Activated CD8-positive, alpha-beta T cell treated with anti-CD3 and anti-CD28 coated beads, Interleukin-2, amount 10 ng/mL, durations not matched to agents 7 days and 5 days (primary cell): ENCODE data around the gene CDC42SE1. TPM values are rescaled to one million over a fixed set of nuclear protein-coding genes. Genes with fewer than 3 reads are reported as not detected.

Experiments used
- ATAC-seq: fragments of 150-1000 bp; cut with Tn5 transposase; one replicate; pipeline ENCODE4 v1.10.0; 2021; ENCODE audit warnings: moderate library complexity
- CTCF ChIA-PET: fragments of 350-600 bp; sonication (Branson Sonifier 250); formaldehyde crosslinking; loops from one replicate; lab custom pipeline; 2021; ENCODE audit warnings: antibody characterized with exemption; lab: Charles Lee
- POLR2A ChIA-PET: fragments of 350-600 bp; sonication (Branson Sonifier 250); formaldehyde crosslinking; loops from one replicate; lab custom pipeline; 2021; ENCODE audit warnings: antibody characterized with exemption; lab: Charles Lee
- DNase-seq: peaks from one replicate; pipeline ENCODE4 v3.0.0-alpha.2; 2020
- H3K27ac Mint-ChIP-seq: one replicate; pipeline ENCODE4 v1.8.0; 2021; ENCODE audit warnings: mild to moderate bottlenecking, mixed read lengths
- H3K27me3 Mint-ChIP-seq: one replicate; pipeline ENCODE4 v1.8.0; 2021; ENCODE audit warnings: low read depth, mixed read lengths
- H3K36me3 Mint-ChIP-seq: one replicate; pipeline ENCODE4 v1.8.0; 2021; ENCODE audit warnings: low read depth, mixed read lengths
- H3K4me1 Mint-ChIP-seq: one replicate; pipeline ENCODE4 v1.8.0; 2021; ENCODE audit warnings: low read depth, mixed read lengths
- H3K4me3 Mint-ChIP-seq: one replicate; pipeline ENCODE4 v1.8.0; 2021; ENCODE audit warnings: mild to moderate bottlenecking, mixed read lengths
- H3K9me3 Mint-ChIP-seq: one replicate; pipeline ENCODE4 v1.8.0; 2022; ENCODE audit warnings: mixed read lengths; ENCODE audit not compliant: insufficient read depth
- total RNA-seq, 2 experiments: library from RNA; stranded (reverse); gene quantifications; one replicate each; pipeline ENCODE4 v1.2.3, GENCODE V29; 2021

CDC42SE1 gene
- total RNA-seq, 2 experiments from 2014 or later = 238 to 245 TPM

DNA sequence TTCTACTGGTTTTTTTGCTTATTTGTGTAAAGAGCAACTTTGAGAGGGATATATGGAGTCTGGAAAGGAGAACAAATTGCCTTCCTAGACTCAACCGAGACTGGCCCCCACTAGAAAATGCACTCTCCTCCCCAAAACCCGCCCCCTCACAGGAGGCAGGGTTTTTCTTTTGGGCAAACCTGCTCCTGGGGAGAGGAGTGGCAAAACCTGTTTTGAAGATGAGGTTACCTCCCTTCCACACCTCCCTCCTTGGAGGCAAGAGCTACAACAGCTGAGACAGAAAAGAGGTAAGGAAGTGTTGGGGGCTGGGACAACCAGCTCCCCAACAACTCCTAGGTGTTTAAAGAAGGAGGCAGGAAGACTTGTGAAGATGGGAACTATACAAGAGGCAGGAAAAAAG lies 23.1 kb downstream of the CDC42SE1 start, which contains the start of gene BNIPL:
TSS of gene BNIPL (plus strand) at position 231 of the 400 bp plus-strand sequence. CDS start at position 371, 140 bp downstream.
- ATAC-seq (no peak), DNase-seq (no peak)
- H3K4me3 Mint-ChIP-seq = no peak within 1 kb of the TSS
- CTCF ChIA-PET = interaction anchor here (1.6 kb wide), 1 partner anchor 12 kb away, joined by 8 read pairs; no protein-coding TSS in a partner anchor
- POLR2A ChIA-PET = interaction anchor here (0.8 kb wide), 1 partner anchor 120 kb away, joined by 3 read pairs; the partner anchor contains the start of gene TNFAIP8L2
- no peaks in the 10 kb centered on the region for H3K27me3 Mint-ChIP-seq
- H3K36me3 Mint-ChIP-seq = peaks cover 6% of the 10 kb centered on the region
- no peaks in the 10 kb centered on the region for H3K4me1 Mint-ChIP-seq
- no peak within 1 kb of the TSS for H3K27ac Mint-ChIP-seq
- no peaks in the 10 kb centered on the region for H3K9me3 Mint-ChIP-seq

DNA sequence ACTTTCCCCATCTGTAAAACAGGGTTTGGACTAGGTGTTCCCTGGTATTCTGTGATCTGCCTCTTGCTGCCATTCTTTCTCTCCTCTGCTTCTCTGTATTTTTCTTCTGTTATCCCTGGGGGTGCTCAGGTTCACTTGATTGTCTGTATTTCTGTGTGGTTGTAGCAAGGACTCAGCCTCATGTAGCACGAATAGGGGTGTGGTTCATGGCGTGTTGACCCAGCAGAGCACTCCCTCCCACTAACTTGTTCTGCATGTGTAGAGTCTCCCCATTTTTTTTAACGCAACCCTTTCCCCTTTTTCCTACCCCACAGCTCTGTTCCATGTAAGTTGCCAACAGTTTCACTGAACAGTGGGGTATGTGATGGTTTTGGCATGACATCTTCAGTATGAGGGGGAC lies 24.3 kb downstream of the CDC42SE1 start:
- DNase-seq (no peak), ATAC-seq (no peak)
- POLR2A ChIA-PET = no interaction called here
- Mint-ChIP-seq H3K4me3 (no peak overlapping the region), H3K9me3 (no peaks in the 10 kb centered on the region), H3K27ac (no peak overlapping the region), H3K4me1 (no peaks in the 10 kb centered on the region), H3K36me3 (peaks cover 8% of the 10 kb centered on the region), H3K27me3 (no peaks in the 10 kb centered on the region)
- CTCF ChIA-PET = interaction anchor here (1.0 to 2.9 kb wide), 3 partner anchors 10 to 23 kb away, joined by 3 to 13 read pairs (median 4); no protein-coding TSS in a partner anchor

DNA sequence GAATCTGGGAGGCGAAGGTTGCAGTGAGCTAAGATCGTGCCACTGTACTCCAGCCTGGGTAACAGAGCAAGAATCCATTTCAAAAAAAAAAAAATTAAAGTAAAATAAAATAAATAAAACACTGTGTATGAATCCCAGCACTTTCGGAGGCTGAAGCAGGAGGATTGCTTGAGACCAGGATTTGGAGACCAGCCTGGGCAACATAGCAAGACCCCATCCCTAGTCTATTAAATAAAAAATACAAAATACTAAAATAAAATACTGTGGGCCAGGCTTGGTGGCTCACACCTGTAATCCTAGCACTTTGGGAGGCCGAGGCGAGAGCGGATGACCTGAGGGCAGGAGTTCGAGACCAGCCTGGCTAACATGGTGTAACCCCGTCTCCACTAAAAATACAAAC lies 27.3 kb downstream of the CDC42SE1 start:
- peaks cover 24% of the 10 kb centered on the region for H3K36me3 Mint-ChIP-seq
- POLR2A ChIA-PET = no interaction called here
- no peak overlapping the region for H3K4me3 Mint-ChIP-seq

DNA sequence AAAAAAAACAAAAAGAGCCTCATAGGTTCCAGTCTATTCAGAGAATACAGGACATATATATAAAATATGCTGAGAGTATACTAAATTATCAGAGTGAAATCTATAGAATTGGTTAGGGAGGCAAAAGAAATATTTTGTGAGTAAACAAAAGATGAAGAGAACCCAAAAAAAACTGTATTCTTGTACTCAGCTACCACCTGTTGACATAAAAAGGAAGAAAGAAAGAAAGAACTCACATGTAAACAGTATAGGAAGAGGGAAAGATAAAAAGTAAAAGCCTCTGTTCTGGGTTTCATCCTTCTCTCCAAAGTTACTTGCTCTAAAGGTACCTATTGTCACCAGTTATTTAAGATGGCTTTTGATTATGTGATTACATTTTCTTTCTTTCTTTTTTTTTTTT lies 33.0 kb downstream of the CDC42SE1 start:
- CTCF ChIA-PET = interaction anchor here (3.4 to 4.0 kb wide), 3 partner anchors 21 to 130 kb away, joined by 31 to 60 read pairs (median 52); partner anchors contain the start of genes C1orf56 and TNFAIP8L2
- no peak overlapping the region for H3K4me3 Mint-ChIP-seq
- POLR2A ChIA-PET = no interaction called here
- H3K27me3 Mint-ChIP-seq = no peaks in the 10 kb centered on the region
- H3K36me3 Mint-ChIP-seq = peaks cover 28% of the 10 kb centered on the region
- no peaks in the 10 kb centered on the region for H3K9me3 Mint-ChIP-seq
- ATAC-seq (no peak), DNase-seq (no peak)
- peaks cover 7% of the 10 kb centered on the region for H3K4me1 Mint-ChIP-seq
- no peak overlapping the region for H3K27ac Mint-ChIP-seq

More for the DNA sequence above, 27.3 kb downstream of the CDC42SE1 start:
- CTCF ChIA-PET = interaction anchor here (1.6 kb wide), 1 partner anchor 16 kb away, joined by 5 read pairs; the partner anchor contains the start of gene C1orf56
- no peaks in the 10 kb centered on the region for H3K4me1 Mint-ChIP-seq
- no peak overlapping the region for H3K27ac Mint-ChIP-seq
- ATAC-seq (no peak), DNase-seq (no peak)
- H3K27me3 Mint-ChIP-seq = no peaks in the 10 kb centered on the region
- H3K9me3 Mint-ChIP-seq = no peaks in the 10 kb centered on the region

DNA sequence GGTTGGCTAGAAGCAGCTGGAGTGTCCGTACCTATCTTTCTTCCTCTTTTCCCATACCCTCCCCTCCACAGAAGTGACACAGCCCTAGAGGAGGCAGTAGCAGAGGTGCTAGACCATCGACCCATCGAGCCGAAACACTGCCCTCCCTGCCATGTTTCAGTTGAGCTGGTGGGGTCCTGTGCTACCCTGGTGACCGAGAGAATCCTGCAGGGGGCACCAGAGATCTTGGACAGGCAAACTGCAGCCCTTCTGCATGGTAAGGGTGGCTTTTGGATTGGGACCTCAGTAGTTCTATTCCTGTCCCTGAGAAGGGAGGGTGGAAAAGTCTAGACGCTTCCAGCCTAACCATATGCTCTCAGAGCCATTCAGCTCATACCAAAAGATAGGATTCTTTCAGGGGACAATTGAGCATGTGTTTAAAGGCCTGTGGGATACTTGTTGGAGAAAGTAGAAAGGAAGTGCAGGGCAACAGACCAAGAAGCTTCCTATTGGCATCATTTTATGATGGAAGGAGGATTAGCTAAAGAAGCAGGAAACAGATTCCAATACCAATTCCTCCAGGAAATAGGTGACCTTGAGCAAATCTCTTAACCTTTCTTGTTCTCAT lies 34.8 kb downstream of the CDC42SE1 start:
- ATAC-seq (peak; percentile 100), DNase-seq (peak; percentile 92)
- H3K27ac Mint-ChIP-seq = peak overlapping the region; percentile 74
- CTCF ChIA-PET = interaction anchor here (0.6 to 4.0 kb wide), 37 partner anchors 10 to 227 kb away, joined by 3 to 60 read pairs (median 5); partner anchors contain the start of genes BNIPL, C1orf56, CDC42SE1 and GABPB2
- no peaks in the 10 kb centered on the region for H3K9me3 Mint-ChIP-seq
- peaks cover 24% of the 10 kb centered on the region for H3K36me3 Mint-ChIP-seq
- POLR2A ChIA-PET = interaction anchor here (0.6 to 0.9 kb wide), 3 partner anchors 33 to 132 kb away, joined by 3 read pairs; partner anchors contain the start of genes CDC42SE1 and TNFAIP8L2
- H3K4me1 Mint-ChIP-seq = peaks cover 7% of the 10 kb centered on the region
- no peaks in the 10 kb centered on the region for H3K27me3 Mint-ChIP-seq
- peak overlapping the region; percentile 45 for H3K4me3 Mint-ChIP-seq

DNA sequence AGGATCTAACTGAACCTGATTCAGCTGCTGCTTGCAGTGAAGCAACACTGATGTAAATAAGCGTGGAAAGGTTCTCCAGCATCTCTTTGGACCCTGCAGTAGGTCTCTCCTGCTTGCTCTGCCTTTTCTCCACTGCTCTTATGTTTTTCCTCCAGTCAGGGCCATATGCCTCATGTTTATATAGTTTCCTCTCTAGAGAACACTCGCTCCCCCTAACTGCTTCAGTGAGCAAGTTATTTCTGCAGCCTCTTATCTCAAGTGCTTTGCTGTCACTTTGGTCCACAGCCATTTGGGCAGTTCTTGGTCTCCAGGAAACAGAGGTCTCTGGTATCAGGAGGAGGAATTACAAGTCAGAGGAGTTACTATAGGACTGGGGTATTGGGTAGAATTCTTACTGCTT lies 45.9 kb downstream of the CDC42SE1 start:
- Mint-ChIP-seq H3K27me3 (no peaks in the 10 kb centered on the region), H3K9me3 (no peaks in the 10 kb centered on the region), H3K27ac (no peak overlapping the region), H3K4me1 (peaks cover 30% of the 10 kb centered on the region), H3K4me3 (no peak overlapping the region), H3K36me3 (peaks cover 4% of the 10 kb centered on the region)
- ChIA-PET CTCF (no interaction called here), POLR2A (no interaction called here)
- ATAC-seq (no peak), DNase-seq (no peak)

DNA sequence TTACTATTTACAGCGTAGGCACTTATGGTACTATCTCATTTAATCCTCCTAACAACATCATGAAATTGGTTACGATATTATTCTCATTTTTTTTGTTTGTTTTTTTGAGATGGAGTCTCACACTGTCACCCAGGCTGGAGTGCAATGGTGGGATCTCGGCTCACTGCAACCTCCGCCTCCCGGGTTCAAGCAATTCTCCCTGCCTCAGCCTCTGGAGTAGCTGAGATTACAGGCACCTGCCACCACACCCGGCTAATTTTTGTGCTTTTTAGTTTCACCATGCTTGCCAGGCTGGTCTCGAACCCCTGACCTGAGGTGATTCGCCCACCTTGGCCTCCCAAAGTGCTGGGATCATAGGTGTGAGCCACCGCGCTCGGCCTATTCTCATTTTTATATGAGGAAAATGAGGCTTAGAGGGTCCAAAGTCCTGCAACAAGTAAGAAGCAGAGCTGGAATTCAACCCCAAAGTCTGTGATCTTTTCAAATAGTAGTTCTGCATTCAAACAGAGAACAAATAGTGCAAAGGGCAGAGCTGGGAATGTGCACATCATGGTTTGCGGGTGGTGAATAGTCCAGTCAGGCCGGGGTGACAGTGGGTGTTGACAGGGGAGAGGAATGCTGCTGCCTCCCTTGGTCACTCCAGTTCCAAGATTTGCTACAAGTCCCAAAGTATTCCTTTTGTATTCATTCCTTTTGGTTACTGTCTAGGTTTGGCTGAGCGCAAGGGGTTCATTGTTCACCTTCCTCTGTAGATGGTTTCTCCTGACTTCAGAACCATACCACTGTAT lies 46.5 kb downstream of the CDC42SE1 start:
- ATAC-seq (no peak), DNase-seq (no peak)
- Mint-ChIP-seq H3K27me3 (no peaks in the 10 kb centered on the region), H3K9me3 (no peaks in the 10 kb centered on the region), H3K27ac (no peak overlapping the region), H3K36me3 (peaks cover 3% of the 10 kb centered on the region), H3K4me3 (no peak overlapping the region), H3K4me1 (peaks cover 35% of the 10 kb centered on the region)
- ChIA-PET CTCF (interaction anchor here (1.0 to 1.9 kb wide), 4 partner anchors 12 to 144 kb away, joined by 3 to 6 read pairs (median 4); partner anchors contain the start of gene TNFAIP8L2), POLR2A (no interaction called here)

DNA sequence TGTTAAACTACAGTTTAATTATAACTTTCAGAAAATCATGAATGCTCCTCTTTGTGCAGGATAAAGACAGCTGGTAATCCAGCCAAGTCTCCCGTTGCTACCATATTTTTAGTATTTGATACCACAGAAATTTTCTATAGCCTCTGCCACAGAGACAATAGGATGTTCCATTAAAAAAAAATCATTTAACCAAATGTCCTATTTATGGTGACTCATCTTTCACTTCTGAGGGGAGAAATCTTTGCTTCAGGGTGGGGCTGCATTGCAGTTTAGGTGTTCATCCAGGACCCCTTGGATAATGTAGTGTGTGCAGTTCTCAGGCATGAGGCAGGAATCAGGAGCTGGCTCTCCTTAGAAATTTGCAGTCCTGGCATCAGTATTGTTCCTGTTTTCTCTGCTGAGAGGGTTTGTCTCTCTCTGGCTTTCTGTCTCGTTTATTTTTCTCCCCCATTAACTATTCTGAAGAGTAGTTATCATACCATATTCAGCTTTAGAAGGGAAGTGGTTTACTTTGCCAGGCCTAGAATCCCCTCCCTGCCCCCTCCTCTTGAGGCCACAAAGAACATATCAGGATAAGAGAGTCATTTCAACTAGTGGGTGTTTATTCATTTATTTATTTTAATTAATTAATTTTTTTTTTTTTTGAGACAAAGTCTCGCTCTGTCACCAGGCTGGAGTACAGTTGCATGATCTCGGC lies 48.1 kb downstream of the CDC42SE1 start:
- no peak overlapping the region for H3K4me3 Mint-ChIP-seq
- peaks cover 3% of the 10 kb centered on the region for H3K36me3 Mint-ChIP-seq
- H3K9me3 Mint-ChIP-seq = no peaks in the 10 kb centered on the region
- DNase-seq (no peak), ATAC-seq (no peak)
- no peaks in the 10 kb centered on the region for H3K27me3 Mint-ChIP-seq
- H3K27ac Mint-ChIP-seq = peak overlapping the region; percentile 69
- ChIA-PET CTCF (interaction anchor here (0.5 to 1.9 kb wide), 7 partner anchors 12 to 331 kb away, joined by 3 to 6 read pairs (median 4); partner anchors contain the start of genes C1orf56, CDC42SE1 and TNFAIP8L2), POLR2A (interaction anchor here (1.1 kb wide), 1 partner anchor 13 kb away, joined by 3 read pairs; no protein-coding TSS in a partner anchor)
- H3K4me1 Mint-ChIP-seq = peaks cover 50% of the 10 kb centered on the region

DNA sequence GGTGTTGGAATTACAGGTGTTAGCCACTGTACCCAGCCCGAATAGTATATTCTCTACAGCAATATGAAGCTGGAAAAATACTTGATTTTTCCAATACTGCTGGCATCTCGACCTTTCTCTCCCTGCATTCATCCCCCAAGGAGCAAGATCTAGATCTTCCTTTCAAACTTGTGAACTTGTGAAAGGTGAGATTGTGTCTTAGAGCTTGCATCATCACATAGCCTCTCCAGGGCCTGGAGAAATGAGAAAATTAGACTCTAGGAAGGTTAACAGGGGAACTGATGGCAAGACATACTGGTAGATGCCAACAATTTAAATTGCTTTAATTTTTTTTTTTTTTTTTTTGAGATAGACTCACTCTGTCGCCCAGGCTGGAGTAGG lies 49.1 kb downstream of the CDC42SE1 start:
- H3K36me3 Mint-ChIP-seq = peaks cover 3% of the 10 kb centered on the region
- ATAC-seq = no peak
- H3K27ac Mint-ChIP-seq = no peak overlapping the region
- no peaks in the 10 kb centered on the region for H3K27me3 Mint-ChIP-seq
- no peak overlapping the region for H3K4me3 Mint-ChIP-seq
- ChIA-PET POLR2A (no interaction called here), CTCF (interaction anchor here (1.0 to 1.5 kb wide), 3 partner anchors 14 to 38 kb away, joined by 4 to 5 read pairs (median 4); partner anchors contain the start of gene C1orf56)
- DNase-seq = no peak
- H3K9me3 Mint-ChIP-seq = no peaks in the 10 kb centered on the region
- peaks cover 60% of the 10 kb centered on the region for H3K4me1 Mint-ChIP-seq

DNA sequence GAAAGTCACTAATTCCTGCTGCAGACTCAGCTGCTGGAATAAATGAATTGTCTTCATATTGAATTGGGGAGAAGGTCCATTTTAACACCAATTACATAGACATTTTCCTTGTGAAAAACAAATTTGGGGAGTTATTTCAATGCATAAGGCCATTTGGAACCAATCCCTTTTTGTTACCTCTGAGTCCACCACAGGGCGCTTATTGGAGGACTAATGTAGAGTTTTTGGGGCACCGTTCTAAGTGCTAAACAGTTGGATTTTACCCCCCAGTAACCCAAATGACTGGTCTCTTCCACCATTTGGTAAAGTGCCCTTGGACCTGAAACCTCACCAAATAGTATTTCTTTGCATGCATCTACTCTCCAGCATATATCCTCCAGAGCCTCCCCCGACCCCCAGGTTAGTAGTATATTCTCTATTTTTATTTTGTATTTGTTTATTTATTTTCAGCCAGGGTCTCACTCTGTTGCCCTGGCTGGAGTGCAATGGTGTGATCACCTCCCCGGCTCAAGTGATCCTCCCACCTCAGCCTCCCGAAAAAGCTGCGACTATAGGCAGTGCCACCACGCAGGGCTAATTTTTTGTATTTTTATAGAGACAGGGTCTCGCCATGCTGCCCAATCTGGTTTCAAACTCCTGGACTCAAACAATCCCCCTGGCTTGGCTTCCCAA lies 49.6 kb downstream of the CDC42SE1 start:
- H3K27ac Mint-ChIP-seq = no peak overlapping the region
- no peaks in the 10 kb centered on the region for H3K9me3 Mint-ChIP-seq
- peaks cover 3% of the 10 kb centered on the region for H3K36me3 Mint-ChIP-seq
- peaks cover 63% of the 10 kb centered on the region for H3K4me1 Mint-ChIP-seq
- ChIA-PET POLR2A (no interaction called here), CTCF (interaction anchor here (1.0 to 1.5 kb wide), 4 partner anchors 14 to 38 kb away, joined by 3 to 4 read pairs (median 4); partner anchors contain the start of gene C1orf56)
- no peaks in the 10 kb centered on the region for H3K27me3 Mint-ChIP-seq
- no peak for ATAC-seq
- DNase-seq = no peak
- H3K4me3 Mint-ChIP-seq = peak overlapping the region; percentile 98
